HepG2 (cell line): ENCODE data around the gene BCL2L1. TPM values are rescaled to one million over a fixed set of nuclear protein-coding genes. Genes with fewer than 3 reads are reported as not detected.
A peak's percentile ranks its signal among the peaks of the same experiment; 100 is the strongest.

Experiments
- ATAC-seq: fragments of 200-7000 bp; cut with Tn5 transposase; 3 replicates; pipeline ENCODE4 v1.9.1; 2020; ENCODE audit warnings: mild to moderate bottlenecking, moderate library complexity
- BruUV-seq: library from RNA; stranded (reverse); fragments of 400-500 nt; replicated peaks from 2 replicates; lab custom pipeline; 2021; lab: Mats Ljungman, UMichigan
- CTCF ChIA-PET: fragments of 300-600 bp; formaldehyde crosslinking; extraction: SDS; loops from one replicate; lab custom pipeline; 2021; ENCODE audit warnings: low total read pairs, inconsistent platforms, low intra/inter-chr PET ratio; lab: Yijun Ruan, JAX
- POLR2A ChIA-PET: fragments of 350-600 bp; sonication (Branson Sonifier 250); formaldehyde crosslinking; loops from one replicate; lab custom pipeline; 2020; ENCODE audit warnings: antibody characterized with exemption, inconsistent platforms; lab: Yijun Ruan, JAX
- DNase-seq: peaks from one replicate; pipeline ENCODE4 v3.0.0-alpha.2; 2015; ENCODE audit warnings: low spot score
- FAIRE-seq: peaks from 3 replicates; lab custom pipeline; 2011; peaks lifted over from hg19 to GRCh38; lab: Jason Lieb, UNC
- H2AFZ ChIP-seq: one replicate; pipeline ENCODE4 v1.6.1; 2011; ENCODE audit warnings: low read length, inconsistent platforms
- H3K27ac ChIP-seq: fragments of 300-600 bp; 3 replicates; pipeline ENCODE4 v1.8.0; 2011; ENCODE audit warnings: mixed run types, mild to moderate bottlenecking, mixed read lengths, low read length, inconsistent platforms; ENCODE audit not compliant: insufficient read depth; ENCODE audit errors: extremely low read length
- H3K27me3 ChIP-seq, 2 experiments: fragments of 200-600 bp in 1 of 2; 2 replicates in 1 of 2; 3 replicates in 1 of 2; pipeline versions ENCODE4 v1.6.0 to v1.8.0; 2011; ENCODE audit warnings: low read length in 2 of 2, mild to moderate bottlenecking in 2 of 2, moderate library complexity in 2 of 2, inconsistent platforms in 1 of 2; ENCODE audit not compliant: insufficient read depth in 2 of 2, control insufficient read depth in 1 of 2
- H3K36me3 ChIP-seq, 2 experiments: fragments of 200-600 bp in 1 of 2; replicated peaks in 1 of 2; 2 replicates in 1 of 2; 3 replicates in 1 of 2; pipeline versions ENCODE4 v1.5.1 to v1.8.0; 2011; ENCODE audit warnings: low read length in 2 of 2, inconsistent platforms in 1 of 2; ENCODE audit not compliant: insufficient read depth in 2 of 2, control insufficient read depth in 1 of 2
- H3K4me1 ChIP-seq: 2 replicates; pipeline ENCODE4 v1.5.1; 2012; ENCODE audit warnings: low read length, inconsistent platforms; ENCODE audit not compliant: insufficient read depth
- H3K4me2 ChIP-seq: 2 replicates; pipeline ENCODE4 v1.6.0; 2011; ENCODE audit warnings: low read depth, low read length, inconsistent platforms
- H3K4me3 ChIP-seq, 3 experiments: fragments of 200-600 bp in 1 of 3; sonication (generic), shearing (Covaris generic) in 1 of 3; replicated peaks in 1 of 3; 2 replicates each; pipeline ENCODE4 v1.5.1; 2011 to 2016; ENCODE audit warnings: low read length in 3 of 3, inconsistent platforms in 2 of 3, low read depth in 2 of 3, mild to moderate bottlenecking in 2 of 3, control low read depth in 1 of 3, mixed read lengths in 1 of 3; ENCODE audit not compliant: insufficient read depth in 1 of 3
- H3K79me2 ChIP-seq: one replicate; pipeline ENCODE4 v1.6.1; 2011; ENCODE audit warnings: low read length, inconsistent platforms; ENCODE audit not compliant: insufficient read depth
- H3K9ac ChIP-seq: 2 replicates; pipeline ENCODE4 v1.6.0; 2011; ENCODE audit warnings: mild to moderate bottlenecking, low read depth, low read length, inconsistent platforms; ENCODE audit not compliant: insufficient read depth
- H3K9me3 ChIP-seq: 2 replicates; pipeline ENCODE4 v1.5.1; 2012; ENCODE audit warnings: mild to moderate bottlenecking, low read length
- H4K20me1 ChIP-seq: 2 replicates; pipeline ENCODE4 v1.6.0; 2011; ENCODE audit warnings: inconsistent platforms, mild to moderate bottlenecking, low read length, moderate library complexity; ENCODE audit not compliant: insufficient read depth
- NFIC ChIP-seq: IDR thresholded peaks from 2 replicates; pipeline ENCODE4 v1.6.1; 2012; ENCODE audit warnings: mild to moderate bottlenecking, low read length, inconsistent platforms
- NKX3-1 ChIP-seq: sonication (generic); formaldehyde crosslinking; IDR thresholded peaks from 2 replicates; pipeline ENCODE4 v1.5.0; 2020; ENCODE audit warnings: missing genetic modification reagents
- TARDBP ChIP-seq: sonication (generic); formaldehyde crosslinking; IDR thresholded peaks from 2 replicates; pipeline ENCODE4 v1.8.0; 2022; ENCODE audit warnings: mild to moderate bottlenecking, missing genetic modification reagents
- ZBTB3 ChIP-seq: sonication (generic); formaldehyde crosslinking; IDR thresholded peaks from 2 replicates; pipeline ENCODE4 v1.4.0; 2020; ENCODE audit warnings: low read depth, mild to moderate bottlenecking, moderate library complexity, missing genetic modification reagents, borderline replicate concordance
- ZNF224 ChIP-seq: sonication (generic); formaldehyde crosslinking; IDR thresholded peaks from 2 replicates; pipeline ENCODE4 v1.5.0; 2020; ENCODE audit warnings: mild to moderate bottlenecking, missing genetic modification reagents
- ZNF292 ChIP-seq: sonication (generic); formaldehyde crosslinking; IDR thresholded peaks from 2 replicates; pipeline ENCODE4 v1.8.1; 2022; ENCODE audit warnings: mild to moderate bottlenecking, low read depth, missing genetic modification reagents, borderline replicate concordance
- ZNF441 ChIP-seq: sonication (generic); formaldehyde crosslinking; IDR thresholded peaks from 2 replicates; pipeline ENCODE4 v1.7.0; 2021; ENCODE audit warnings: missing genetic modification reagents, borderline replicate concordance
- ZSCAN30 ChIP-seq: sonication (generic); formaldehyde crosslinking; IDR thresholded peaks from 2 replicates; pipeline ENCODE4 v1.5.0; 2020; ENCODE audit warnings: mild to moderate bottlenecking, missing genetic modification reagents
- WGBS: methylation state at CpG from one replicate; pipeline ENCODE4 v1.1.6; 2017; ENCODE audit warnings: low lambda C conversion rate; 5-methylcytosine and 5-hydroxymethylcytosine counted together
- in situ Hi-C: cut with HindIII; loops from 2 replicates; pipeline ENCODE4 v1.10.0; 2017; ENCODE audit warnings: low pct_unique_long_range_greater_than_20kb; ENCODE audit not compliant: extremely low pct_ligation_motif_present
- intact Hi-C: fragments of 100-400 bp; cut with micrococcal nuclease; formaldehyde crosslinking; loops from one replicate; pipeline ENCODE4 v1.10.0; 2022; ENCODE audit not compliant: unreplicated experiment
- polyA plus RNA-seq, 8 experiments: library from polyadenylated mRNA; depleted of rRNA in 3 of 8; stranded (reverse) in 7 of 8; unstranded in 1 of 8; fragments of >200 nt; fragmentation: Illumina TruSeq in 4 of 8; extraction: Trizol in 4 of 8; gene quantifications; 2 replicates each; pipeline versions ENCODE4 v1.2.1 to v1.2.3, GENCODE V29; 2011 to 2016; ENCODE audit warnings: low read depth in 4 of 8, missing spikeins in 1 of 8, mixed read lengths in 1 of 8; ENCODE audit not compliant: insufficient read depth in 1 of 8
- total RNA-seq, 5 experiments: library from RNA; depleted of rRNA; stranded (reverse); fragments of >200 nt; fragmentation: Illumina TruSeq; extraction: Trizol; gene quantifications; 2 replicates each; pipeline ENCODE4 v1.2.3, GENCODE V29; 2016; ENCODE audit warnings: low read depth in 1 of 5
- TF ChIP-seq, protein P1 (sequence below): sonication (generic); formaldehyde crosslinking; IDR thresholded peaks from 2 replicates; pipeline ENCODE4 v1.8.0; 2022; ENCODE audit warnings: low read depth, missing genetic modification reagents
- TF ChIP-seq, protein P2 (sequence below): sonication (generic); formaldehyde crosslinking; IDR thresholded peaks from 2 replicates; pipeline ENCODE4 v1.4.0; 2020; ENCODE audit warnings: missing genetic modification reagents, borderline replicate concordance
- TF ChIP-seq, protein P3 (sequence below): sonication (generic); formaldehyde crosslinking; IDR thresholded peaks from 2 replicates; pipeline ENCODE4 v1.4.0; 2020; ENCODE audit warnings: mild to moderate bottlenecking, missing genetic modification reagents

BCL2L1 gene
- total and polyA plus RNA-seq, 2 of the 13 experiments (the other 11 are each of a cell fraction or from before 2014, with no cell fraction given): 164 to 258 TPM

DNA sequence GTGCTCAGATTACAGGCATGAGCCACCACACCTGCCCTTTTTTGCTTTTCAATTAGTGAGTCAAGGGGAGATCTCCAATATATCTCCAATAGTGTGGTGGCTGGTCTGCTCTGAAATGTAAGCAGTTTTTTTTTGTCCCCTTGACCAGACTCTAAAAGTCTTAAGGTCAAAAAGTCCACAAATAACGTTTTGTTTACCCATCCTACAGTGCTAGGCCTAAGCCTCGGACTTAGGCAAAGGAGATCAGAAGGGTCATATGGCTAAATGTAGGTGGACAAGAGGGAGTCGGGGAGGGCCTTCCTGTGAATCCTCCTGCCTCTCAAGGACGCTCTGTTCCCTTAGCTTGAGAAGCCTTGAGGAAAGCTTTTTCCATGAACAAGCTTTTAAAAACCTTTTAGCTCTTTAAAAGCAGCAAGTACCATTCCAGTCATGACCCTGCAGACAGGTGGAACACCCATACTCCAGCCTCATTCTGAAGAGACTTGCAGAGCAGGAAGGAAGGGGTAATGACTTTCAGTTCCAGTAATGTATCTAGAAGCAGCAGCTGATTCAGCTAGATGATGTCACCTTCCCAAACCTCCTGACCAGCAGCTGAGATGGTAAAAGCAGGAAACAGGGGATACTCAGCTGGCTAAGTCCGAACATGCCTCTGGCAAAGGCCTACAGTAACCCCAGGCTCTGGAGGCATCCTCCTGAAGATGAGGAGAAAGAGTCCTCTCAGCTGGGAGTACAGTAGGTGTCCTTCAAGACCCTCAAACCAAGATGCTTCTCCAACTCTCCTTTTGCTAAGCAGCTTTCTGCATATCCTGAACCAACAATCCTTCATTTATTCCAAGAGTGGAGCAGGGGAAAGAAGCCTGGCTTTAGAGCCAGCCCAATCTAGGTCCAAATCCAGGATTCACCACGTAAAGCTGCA lies 23.6 kb downstream of the BCL2L1 start (continued):
- peak; percentile 59; the same call in 1 of the 2 replicates for TF ChIP-seq ZNF224 (CRISPR knock-in tag)

DNA sequence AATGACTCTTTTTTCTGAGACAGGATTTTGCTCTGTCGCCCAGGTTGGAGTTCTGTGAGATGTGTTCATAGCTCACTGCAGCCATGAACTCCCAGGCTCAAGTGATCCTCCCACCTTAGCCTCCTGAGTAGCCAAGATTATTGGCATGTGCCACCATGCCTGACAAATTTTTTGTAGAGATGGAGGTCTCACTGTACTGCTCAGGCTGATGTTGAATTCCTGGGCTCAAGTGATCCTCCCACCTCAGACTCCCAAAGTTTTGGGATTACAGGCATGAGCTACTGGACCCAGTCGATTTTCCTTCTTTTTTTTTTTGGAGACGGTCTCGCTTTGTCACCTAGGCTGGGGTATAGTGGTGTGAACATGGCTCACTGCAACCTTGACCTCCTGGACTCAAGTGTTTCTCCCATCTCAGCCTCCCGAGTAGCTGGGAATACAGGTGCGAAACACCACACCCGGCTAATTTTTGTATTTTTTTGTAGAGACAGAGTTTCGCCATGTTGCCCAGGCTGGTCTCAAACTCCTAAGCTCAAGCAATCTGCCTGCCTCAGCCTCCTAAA lies 24.3 kb downstream of the BCL2L1 start:
- FAIRE-seq: no peak
- in situ Hi-C loops (no loop called here), intact Hi-C loops (loop anchor here (5.0 kb wide), 1 partner anchor 36 kb away; no protein-coding TSS in a partner anchor)
- CTCF ChIA-PET: interaction anchor here (1.2 kb wide), 1 partner anchor 19 kb away, joined by 3 read pairs; no protein-coding TSS in a partner anchor
- no peak for DNase-seq
- no TSS peak for BruUV-seq
- POLR2A ChIA-PET: interaction anchor here (1.0 to 33.2 kb wide), 12 partner anchors 10 to 126 kb away, joined by 3 to 2822 read pairs (median 26); partner anchors contain the start of genes BCL2L1, ID1 and TPX2
- Histone ChIP-seq H2AFZ (no peak overlapping the region), H3K27ac (peak overlapping the region; percentile 83), H3K4me1 (peaks cover 100% of the 10 kb centered on the region), H3K27me3 (no peaks in the 10 kb centered on the region), H3K9me3 (no peaks in the 10 kb centered on the region), H4K20me1 (no peaks in the 10 kb centered on the region; the same call in 1 of the 2 replicates), H3K9ac (peak overlapping the region; percentile 44; the same call in 1 of the 2 replicates), H3K79me2 (peaks cover 93% of the 10 kb centered on the region), H3K36me3 (peaks cover 36 to 64% of the 10 kb centered on the region in 2 experiments), H3K4me2 (peak overlapping the region; percentile 28; the same call in 1 of the 2 replicates), H3K4me3 (no peak overlapping the region)
- 80% methylated on average over 8 of the region's 8 CpGs for WGBS
- ATAC-seq: no peak
- no peak for TF ChIP-seq TARDBP (CRISPR knock-in tag)
- TF ChIP-seq ZSCAN30: 0 out of 2 replicates have a peak, but pooled peaks have one; percentile 20
- 0 out of 2 replicates have a peak, but pooled peaks have one; percentile 30 for TF ChIP-seq NFIC
- TF ChIP-seq ZBTB3 (CRISPR knock-in tag): 0 out of 2 replicates have a peak, but pooled peaks have one; percentile 44
- 0 out of 2 replicates have a peak, but pooled peaks have one; percentile 20 for TF ChIP-seq ZNF292 (CRISPR knock-in tag)
- TF ChIP-seq, protein P1, sequence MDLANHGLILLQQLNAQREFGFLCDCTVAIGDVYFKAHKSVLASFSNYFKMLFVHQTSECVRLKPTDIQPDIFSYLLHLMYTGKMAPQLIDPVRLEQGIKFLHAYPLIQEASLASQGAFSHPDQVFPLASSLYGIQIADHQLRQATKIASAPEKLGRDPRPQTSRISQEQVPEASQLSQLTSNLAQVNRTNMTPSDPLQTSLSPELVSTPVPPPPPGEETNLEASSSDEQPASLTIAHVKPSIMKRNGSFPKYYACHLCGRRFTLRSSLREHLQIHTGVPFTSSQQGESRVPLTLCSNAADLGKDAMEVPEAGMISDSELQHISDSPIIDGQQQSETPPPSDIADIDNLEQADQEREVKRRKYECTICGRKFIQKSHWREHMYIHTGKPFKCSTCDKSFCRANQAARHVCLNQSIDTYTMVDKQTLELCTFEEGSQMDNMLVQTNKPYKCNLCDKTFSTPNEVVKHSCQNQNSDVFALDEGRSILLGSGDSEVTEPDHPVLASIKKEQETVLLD: no peak
- no peak for TF ChIP-seq NKX3-1
- peak; percentile 21 for TF ChIP-seq ZNF441 (CRISPR knock-in tag)
- TF ChIP-seq, protein P2, sequence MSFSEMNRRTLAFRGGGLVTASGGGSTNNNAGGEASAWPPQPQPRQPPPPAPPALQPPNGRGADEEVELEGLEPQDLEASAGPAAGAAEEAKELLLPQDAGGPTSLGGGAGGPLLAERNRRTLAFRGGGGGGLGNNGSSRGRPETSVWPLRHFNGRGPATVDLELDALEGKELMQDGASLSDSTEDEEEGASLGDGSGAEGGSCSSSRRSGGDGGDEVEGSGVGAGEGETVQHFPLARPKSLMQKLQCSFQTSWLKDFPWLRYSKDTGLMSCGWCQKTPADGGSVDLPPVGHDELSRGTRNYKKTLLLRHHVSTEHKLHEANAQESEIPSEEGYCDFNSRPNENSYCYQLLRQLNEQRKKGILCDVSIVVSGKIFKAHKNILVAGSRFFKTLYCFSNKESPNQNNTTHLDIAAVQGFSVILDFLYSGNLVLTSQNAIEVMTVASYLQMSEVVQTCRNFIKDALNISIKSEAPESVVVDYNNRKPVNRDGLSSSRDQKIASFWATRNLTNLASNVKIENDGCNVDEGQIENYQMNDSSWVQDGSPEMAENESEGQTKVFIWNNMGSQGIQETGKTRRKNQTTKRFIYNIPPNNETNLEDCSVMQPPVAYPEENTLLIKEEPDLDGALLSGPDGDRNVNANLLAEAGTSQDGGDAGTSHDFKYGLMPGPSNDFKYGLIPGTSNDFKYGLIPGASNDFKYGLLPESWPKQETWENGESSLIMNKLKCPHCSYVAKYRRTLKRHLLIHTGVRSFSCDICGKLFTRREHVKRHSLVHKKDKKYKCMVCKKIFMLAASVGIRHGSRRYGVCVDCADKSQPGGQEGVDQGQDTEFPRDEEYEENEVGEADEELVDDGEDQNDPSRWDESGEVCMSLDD (CRISPR knock-in tag): no peak
- TF ChIP-seq, protein P3, sequence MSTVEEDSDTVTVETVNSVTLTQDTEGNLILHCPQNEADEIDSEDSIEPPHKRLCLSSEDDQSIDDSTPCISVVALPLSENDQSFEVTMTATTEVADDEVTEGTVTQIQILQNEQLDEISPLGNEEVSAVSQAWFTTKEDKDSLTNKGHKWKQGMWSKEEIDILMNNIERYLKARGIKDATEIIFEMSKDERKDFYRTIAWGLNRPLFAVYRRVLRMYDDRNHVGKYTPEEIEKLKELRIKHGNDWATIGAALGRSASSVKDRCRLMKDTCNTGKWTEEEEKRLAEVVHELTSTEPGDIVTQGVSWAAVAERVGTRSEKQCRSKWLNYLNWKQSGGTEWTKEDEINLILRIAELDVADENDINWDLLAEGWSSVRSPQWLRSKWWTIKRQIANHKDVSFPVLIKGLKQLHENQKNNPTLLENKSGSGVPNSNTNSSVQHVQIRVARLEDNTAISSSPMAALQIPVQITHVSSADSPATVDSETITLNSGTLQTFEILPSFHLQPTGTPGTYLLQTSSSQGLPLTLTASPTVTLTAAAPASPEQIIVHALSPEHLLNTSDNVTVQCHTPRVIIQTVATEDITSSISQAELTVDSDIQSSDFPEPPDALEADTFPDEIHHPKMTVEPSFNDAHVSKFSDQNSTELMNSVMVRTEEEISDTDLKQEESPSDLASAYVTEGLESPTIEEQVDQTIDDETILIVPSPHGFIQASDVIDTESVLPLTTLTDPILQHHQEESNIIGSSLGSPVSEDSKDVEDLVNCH (CRISPR knock-in tag): 0 out of 2 replicates have a peak, but pooled peaks have one; percentile 15
